ENCODE data around the gene TSEN34.

The TSEN34 gene

DNA sequence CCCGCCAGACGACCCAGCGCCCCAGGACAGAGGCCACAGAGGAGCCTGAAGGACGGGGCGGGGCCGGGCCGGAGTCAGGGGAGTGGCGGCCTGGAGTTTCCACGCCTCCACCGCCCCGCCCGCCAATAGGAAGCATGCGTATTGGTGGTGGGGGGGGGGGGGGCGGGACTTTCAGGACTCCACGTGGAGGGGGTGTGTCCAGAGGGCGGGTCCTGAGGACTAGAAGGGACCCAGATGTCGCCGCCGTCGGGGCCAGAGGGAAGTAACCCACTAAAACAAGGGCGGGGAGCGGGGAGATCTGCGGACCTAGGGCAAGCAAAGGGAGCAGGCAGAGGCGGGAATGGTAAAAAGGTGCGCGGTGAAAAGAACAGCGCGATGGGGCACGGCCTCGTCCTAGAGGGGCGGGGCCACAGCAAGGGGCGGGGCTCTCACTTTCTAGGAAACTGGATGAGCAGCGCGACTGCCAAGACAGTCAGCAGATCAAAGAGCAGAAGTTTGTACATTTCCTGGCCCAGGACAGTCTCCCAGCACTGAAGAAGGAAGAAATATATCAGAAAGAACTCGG lies 28.8 kb upstream of the TSEN34 start:
- no peak overlapping the region for H3K4me2 ChIP-seq (ENCODE audit: low read length, poor library complexity, severe bottlenecking)
- H3K36me3 ChIP-seq (ENCODE audit: control insufficient read depth in 1 of 2, insufficient read depth in 2 of 2, low read depth in 1 of 2, low read length in 2 of 2), result peaks cover 9 to 11% of the 10 kb centered on the region in 2 experiments
- 21% methylated on average over 27 of the region's 35 CpGs for WGBS

GRCh38 chr19:54162884-54163283 lies 28.2 kb upstream of the TSEN34 start:
- H2BK5ac ChIP-seq (ENCODE audit: low read depth, low read length, poor library complexity, severe bottlenecking), result no peak overlapping the region
- H3K14ac ChIP-seq (ENCODE audit: low read length in 2 of 2), result no peak overlapping the region
- no peak for DNase-seq
- H2BK15ac ChIP-seq (ENCODE audit: low read depth, poor library complexity, severe bottlenecking), result no peak overlapping the region
- H3K9me3 ChIP-seq (ENCODE audit: control insufficient read depth, low read length), result no peaks in the 10 kb centered on the region
- H4K91ac ChIP-seq (ENCODE audit: low read length), result no peak overlapping the region
- H3K4me1 ChIP-seq (ENCODE audit: control insufficient read depth, insufficient read depth, low read depth, low read length), result peaks cover 25% of the 10 kb centered on the region
- H3K36me3 ChIP-seq (ENCODE audit: control insufficient read depth in 1 of 2, insufficient read depth in 2 of 2, low read depth in 1 of 2, low read length in 2 of 2), result peaks cover 4 to 5% of the 10 kb centered on the region in 2 experiments
- H2BK12ac ChIP-seq (ENCODE audit: low read length in 2 of 2), result no peak overlapping the region
- H3K18ac ChIP-seq (ENCODE audit: low read depth in 1 of 2, low read length in 2 of 2), result no peak overlapping the region
- no peak overlapping the region for H3K9ac ChIP-seq (ENCODE audit: low read length)
- H3K27ac ChIP-seq (ENCODE audit: low read length, poor library complexity, severe bottlenecking), result no peak overlapping the region
- H3K4ac ChIP-seq (ENCODE audit: low read depth in 1 of 2, low read length in 2 of 2), result no peak overlapping the region
- H3K27me3 ChIP-seq (ENCODE audit: control insufficient read depth in 1 of 2, insufficient read depth in 1 of 2, low read length in 2 of 2), result peaks cover 0 to 15% of the 10 kb centered on the region in 2 experiments
- H2BK120ac ChIP-seq (ENCODE audit: low read depth, low read length), result no peak overlapping the region
- H3K79me1 ChIP-seq (replicated peaks; ENCODE audit: low read length, poor library complexity, severe bottlenecking), result peaks cover 21% of the 10 kb centered on the region
- H3K4me2 ChIP-seq (ENCODE audit: low read length, poor library complexity, severe bottlenecking), result no peak overlapping the region
- H2AFZ ChIP-seq (ENCODE audit: low read depth, low read length), result no peak overlapping the region
- H3K23ac ChIP-seq (ENCODE audit: low read length in 2 of 2), result no peak overlapping the region
- H4K8ac ChIP-seq (ENCODE audit: low read length), result no peak overlapping the region
- H2AK5ac ChIP-seq (ENCODE audit: low read length, severe bottlenecking), result no peak overlapping the region
- H3K4me3 ChIP-seq (ENCODE audit: insufficient read depth in 1 of 2, low read depth in 1 of 2, low read length in 2 of 2), result peak overlapping the region in 1 of 2 experiments; percentile 73
- 82% methylated on average over 14 of the region's 14 CpGs for WGBS

More for the DNA sequence above, 28.8 kb upstream of the TSEN34 start:
- Histone ChIP-seq H4K8ac (ENCODE audit: low read length) (no peak overlapping the region), H3K4me1 (ENCODE audit: control insufficient read depth, insufficient read depth, low read depth, low read length) (peaks cover 25% of the 10 kb centered on the region), H3K18ac (ENCODE audit: low read depth in 1 of 2, low read length in 2 of 2) (no peak overlapping the region), H3K4me3 (ENCODE audit: insufficient read depth in 1 of 2, low read depth in 1 of 2, low read length in 2 of 2) (peak overlapping the region in 1 of 2 experiments; percentile 73), H2AK5ac (ENCODE audit: low read length, severe bottlenecking) (no peak overlapping the region), H3K14ac (ENCODE audit: low read length in 2 of 2) (no peak overlapping the region), H3K79me1 (replicated peaks; ENCODE audit: low read length, poor library complexity, severe bottlenecking) (peaks cover 21% of the 10 kb centered on the region), H3K27me3 (ENCODE audit: control insufficient read depth in 1 of 2, insufficient read depth in 1 of 2, low read length in 2 of 2) (peaks cover 0 to 15% of the 10 kb centered on the region in 2 experiments), H2AFZ (ENCODE audit: low read depth, low read length) (peak overlapping the region; percentile 51), H3K27ac (ENCODE audit: low read length, poor library complexity, severe bottlenecking) (no peak overlapping the region), H4K91ac (ENCODE audit: low read length) (no peak overlapping the region), H3K4ac (ENCODE audit: low read depth in 1 of 2, low read length in 2 of 2) (no peak overlapping the region), H2BK15ac (ENCODE audit: low read depth, poor library complexity, severe bottlenecking) (no peak overlapping the region), H3K9ac (ENCODE audit: low read length) (no peak overlapping the region), H2BK12ac (ENCODE audit: low read length in 2 of 2) (no peak overlapping the region), H2BK120ac (ENCODE audit: low read depth, low read length) (no peak overlapping the region), H2BK5ac (ENCODE audit: low read depth, low read length, poor library complexity, severe bottlenecking) (no peak overlapping the region), H3K23ac (ENCODE audit: low read length in 2 of 2) (no peak overlapping the region), H3K9me3 (ENCODE audit: control insufficient read depth, low read length) (no peaks in the 10 kb centered on the region)
- DNase-seq, result peak; percentile 62

- Histone ChIP-seq H3K36me3 (ENCODE audit: control insufficient read depth in 1 of 2, insufficient read depth in 2 of 2, low read depth in 1 of 2, low read length in 2 of 2) (no peaks in the 10 kb centered on the region), H3K4ac (ENCODE audit: low read depth in 1 of 2, low read length in 2 of 2) (no peak overlapping the region), H2BK12ac (ENCODE audit: low read length in 2 of 2) (no peak overlapping the region), H3K18ac (ENCODE audit: low read depth in 1 of 2, low read length in 2 of 2) (peak overlapping the region in 1 of 2 experiments; percentile 56), H3K23ac (ENCODE audit: low read length in 2 of 2) (no peak overlapping the region), H2AFZ (ENCODE audit: low read depth, low read length) (no peak overlapping the region), H3K4me1 (ENCODE audit: control insufficient read depth, insufficient read depth, low read depth, low read length) (peaks cover 20% of the 10 kb centered on the region), H2AK5ac (ENCODE audit: low read length, severe bottlenecking) (no peak overlapping the region), H4K91ac (ENCODE audit: low read length) (peak overlapping the region; percentile 44), H3K27ac (ENCODE audit: low read length, poor library complexity, severe bottlenecking) (no peak overlapping the region), H3K14ac (ENCODE audit: low read length in 2 of 2) (no peak overlapping the region), H3K9ac (ENCODE audit: low read length) (no peak overlapping the region), H2BK15ac (ENCODE audit: low read depth, poor library complexity, severe bottlenecking) (no peak overlapping the region), H3K9me3 (ENCODE audit: control insufficient read depth, low read length) (no peaks in the 10 kb centered on the region), H3K4me3 (ENCODE audit: insufficient read depth in 1 of 2, low read depth in 1 of 2, low read length in 2 of 2) (peak overlapping the region in 1 of 2 experiments; percentile 53), H4K8ac (ENCODE audit: low read length) (no peak overlapping the region), H2BK120ac (ENCODE audit: low read depth, low read length) (no peak overlapping the region), H3K4me2 (ENCODE audit: low read length, poor library complexity, severe bottlenecking) (no peak overlapping the region), H3K79me1 (replicated peaks; ENCODE audit: low read length, poor library complexity, severe bottlenecking) (peaks cover 10% of the 10 kb centered on the region), H3K27me3 (ENCODE audit: control insufficient read depth in 1 of 2, insufficient read depth in 1 of 2, low read length in 2 of 2) (peaks cover 0 to 15% of the 10 kb centered on the region in 2 experiments), H2BK5ac (ENCODE audit: low read depth, low read length, poor library complexity, severe bottlenecking) (no peak overlapping the region)
- 13% methylated on average over 35 of the region's 37 CpGs for WGBS
- DNase-seq, result peak; percentile 54
Measured at GRCh38 chr19:54164369-54165068, 26.6 kb upstream of the TSEN34 start.

- Histone ChIP-seq H3K18ac (ENCODE audit: low read depth in 1 of 2, low read length in 2 of 2) (no peak overlapping the region), H3K23ac (ENCODE audit: low read length in 2 of 2) (no peak overlapping the region), H2BK15ac (ENCODE audit: low read depth, poor library complexity, severe bottlenecking) (no peak overlapping the region), H2AFZ (ENCODE audit: low read depth, low read length) (no peak overlapping the region), H2BK120ac (ENCODE audit: low read depth, low read length) (no peak overlapping the region), H3K9ac (ENCODE audit: low read length) (no peak overlapping the region), H3K4me2 (ENCODE audit: low read length, poor library complexity, severe bottlenecking) (no peak overlapping the region), H3K4me3 (ENCODE audit: insufficient read depth in 1 of 2, low read depth in 1 of 2, low read length in 2 of 2) (no peak overlapping the region), H2BK5ac (ENCODE audit: low read depth, low read length, poor library complexity, severe bottlenecking) (no peak overlapping the region), H3K79me1 (replicated peaks; ENCODE audit: low read length, poor library complexity, severe bottlenecking) (peaks cover 10% of the 10 kb centered on the region), H3K36me3 (ENCODE audit: control insufficient read depth in 1 of 2, insufficient read depth in 2 of 2, low read depth in 1 of 2, low read length in 2 of 2) (no peaks in the 10 kb centered on the region), H3K4me1 (ENCODE audit: control insufficient read depth, insufficient read depth, low read depth, low read length) (peaks cover 19% of the 10 kb centered on the region), H2BK12ac (ENCODE audit: low read length in 2 of 2) (no peak overlapping the region), H3K9me3 (ENCODE audit: control insufficient read depth, low read length) (no peaks in the 10 kb centered on the region), H3K14ac (ENCODE audit: low read length in 2 of 2) (no peak overlapping the region), H2AK5ac (ENCODE audit: low read length, severe bottlenecking) (no peak overlapping the region), H3K27ac (ENCODE audit: low read length, poor library complexity, severe bottlenecking) (no peak overlapping the region), H4K91ac (ENCODE audit: low read length) (no peak overlapping the region), H4K8ac (ENCODE audit: low read length) (no peak overlapping the region), H3K27me3 (ENCODE audit: control insufficient read depth in 1 of 2, insufficient read depth in 1 of 2, low read length in 2 of 2) (peaks cover 0 to 15% of the 10 kb centered on the region in 2 experiments), H3K4ac (ENCODE audit: low read depth in 1 of 2, low read length in 2 of 2) (no peak overlapping the region)
- no peak for DNase-seq
- WGBS, result 92% methylated on average over 25 of the region's 25 CpGs
Measured at GRCh38 chr19:54165222-54165621, 25.9 kb upstream of the TSEN34 start.

Measured in mesenchymal stem cell (in vitro differentiated cells and primary cell).